Thyroid gland (tissue), 4 donors: Measurements from ENCODE around the gene HACL1. TPM values are rescaled to one million over a fixed set of nuclear protein-coding genes. Genes with fewer than 3 reads are reported as not detected.

Experiments used
- DNase-seq, 2 donors: peaks; one replicate each; pipeline ENCODE4 v3.0.0-alpha.2; 2019
- H3K27ac ChIP-seq, 3 donors: fragments of 200-600 bp; sonication (generic); 1 replicate in 2 of 3; 2 replicates in 1 of 3; pipeline ENCODE4 v1.5.1; 2016 to 2019; ENCODE audit warnings: mild to moderate bottlenecking in 1 of 3, moderate library complexity in 1 of 3
- H3K27me3 ChIP-seq: fragments of 200-600 bp; sonication (generic); one replicate; pipeline ENCODE4 v1.5.1; 2019
- H3K36me3 ChIP-seq, 2 donors: fragments of 200-600 bp; sonication (generic); one replicate each; pipeline ENCODE4 v1.5.1; 2016 to 2019
- H3K4me1 ChIP-seq, 2 donors: fragments of 200-600 bp; sonication (generic); one replicate each; pipeline ENCODE4 v1.5.1; 2017 to 2019
- H3K4me3 ChIP-seq, 3 donors: fragments of 200-600 bp; sonication (generic); replicated peaks in 1 of 3; 1 replicate in 2 of 3; 2 replicates in 1 of 3; pipeline ENCODE4 v1.5.1; 2016; ENCODE audit warnings: mild to moderate bottlenecking in 1 of 3
- H3K9me3 ChIP-seq: fragments of 200-600 bp; sonication (generic); one replicate; pipeline ENCODE4 v1.5.1; 2017
- CTCF ChIP-seq, 6 experiments: fragments of 200-600 bp in 3 of 6; fragments of 450-650 bp in 3 of 6; sonication (generic) in 3 of 6; IDR thresholded peaks; one replicate each; pipeline ENCODE4 v1.5.1; 2016 to 2019; ENCODE audit warnings: antibody characterized with exemption in 6 of 6, mild to moderate bottlenecking in 2 of 6, inconsistent platforms in 1 of 6, moderate library complexity in 1 of 6
- POLR2A ChIP-seq, 2 donors: fragments of 450-650 bp; IDR thresholded peaks; one replicate each; pipeline ENCODE4 v1.6.1; 2017; ENCODE audit warnings: antibody characterized with exemption in 2 of 2, mild to moderate bottlenecking in 2 of 2, moderate library complexity in 1 of 2
- WGBS, 2 donors: methylation state at CpG; one replicate each; pipeline ENCODE4 v1.1.5; 2017; 5-methylcytosine and 5-hydroxymethylcytosine counted together
- intact Hi-C: fragments of 100-400 bp; cut with DNase I; formaldehyde crosslinking; loops from one replicate; pipeline ENCODE4 v1.15.1; 2023
- total RNA-seq, 4 donors: library from RNA; depleted of rRNA; stranded (reverse); fragments of >200 nt; gene quantifications; one replicate each; pipeline ENCODE4 v1.2.3, GENCODE V29; 2016

Gene HACL1
- total RNA-seq, 4 donors from 2014 or later, result 24.2 to 45.0 (median 37.7) TPM

- WGBS, 2 donors, result 10 to 12% methylated on average over 10 of the region's 10 CpGs
- Histone ChIP-seq H3K9me3 (no peaks in the 10 kb centered on the region), H3K36me3 (no peaks in the 10 kb centered on the region), H3K27ac (no peak overlapping the region), H3K4me1 (peaks cover 0 to 17% of the 10 kb centered on the region in 2 donors), H3K27me3 (no peaks in the 10 kb centered on the region), H3K4me3 (no peak overlapping the region)
- intact Hi-C loops, result no loop called here
- peak; percentile 86 to 87 for DNase-seq
- no peak for TF ChIP-seq POLR2A (IDR thresholded peaks at IDR 0.05)
- peak in 1 of 6 experiments; percentile 2 for TF ChIP-seq CTCF (IDR thresholded peaks at IDR 0.05)
These were observed 89.2 kb downstream of the HACL1 start for GRCh38 chr3:15512166-15512565.

GRCh38 chr3:15511156-15511555 lies 90.2 kb downstream of the HACL1 start:
- Histone ChIP-seq H3K9me3 (no peaks in the 10 kb centered on the region), H3K4me3 (no peak overlapping the region), H3K4me1 (peaks cover 0 to 17% of the 10 kb centered on the region in 2 donors), H3K27ac (no peak overlapping the region), H3K27me3 (no peaks in the 10 kb centered on the region), H3K36me3 (no peaks in the 10 kb centered on the region)
- no peak for TF ChIP-seq CTCF (IDR thresholded peaks at IDR 0.05)
- TF ChIP-seq POLR2A (IDR thresholded peaks at IDR 0.05), result no peak
- intact Hi-C loops, result no loop called here
- 94 to 100% methylated on average over 2 to 3 of the region's 3 CpGs for WGBS, 2 donors
- DNase-seq, result no peak

Other genes starting within 250 kb of the HACL1 start
- gene METTL6, start 174.0 kb downstream of the HACL1 start, total RNA-seq, result 10 to 100 TPM; 20.2 to 20.8 (median 20.5) TPM
- gene EAF1, start 174.0 kb downstream of the HACL1 start, total RNA-seq, result 10 to 100 TPM; 15.2 to 24.7 (median 22.3) TPM
- gene COLQ, start 79.9 kb downstream of the HACL1 start, total RNA-seq, result 1 to 10 TPM in 3 of 4 donors, under 1 TPM in 1; 0.81 to 3.1 (median 2.8) TPM
- gene BTD, start 176 bp upstream of the HACL1 start, total RNA-seq, result 10 to 100 TPM; 46.8 to 74.9 (median 56.5) TPM
- gene ANKRD28, start 196.4 kb upstream of the HACL1 start, total RNA-seq, result 10 to 100 TPM; 61.3 to 83.3 (median 72.7) TPM